Activated B cell treated with CpG ODN at 0.5 μM for 24 hours (primary cell): ENCODE data around the gene PADI3. TPM values are rescaled to one million over a fixed set of nuclear protein-coding genes. Genes with fewer than 3 reads are reported as not detected.

Experiments
- ATAC-seq: fragments of 200-7000 bp; cut with Tn5 transposase; one replicate; pipeline ENCODE4 v1.10.0; 2021; ENCODE audit warnings: low read depth, mild to moderate bottlenecking, moderate library complexity
- CTCF ChIA-PET: fragments of 350-600 bp; sonication (Branson Sonifier 250); formaldehyde crosslinking; loops from one replicate; lab custom pipeline; 2021; ENCODE audit warnings: antibody characterized with exemption; lab: Charles Lee
- POLR2A ChIA-PET: fragments of 350-600 bp; sonication (Branson Sonifier 250); formaldehyde crosslinking; loops from one replicate; lab custom pipeline; 2021; ENCODE audit warnings: antibody characterized with exemption; lab: Charles Lee
- DNase-seq: peaks from one replicate; pipeline ENCODE4 v3.0.0; 2022
- H3K27ac Mint-ChIP-seq: one replicate; pipeline ENCODE4 v1.8.0; 2020; ENCODE audit warnings: mixed read lengths
- H3K27me3 Mint-ChIP-seq: one replicate; pipeline ENCODE4 v1.8.0; 2021; ENCODE audit warnings: mixed read lengths
- H3K36me3 Mint-ChIP-seq: one replicate; pipeline ENCODE4 v1.8.0; 2021; ENCODE audit warnings: low read depth, mixed read lengths
- H3K4me1 Mint-ChIP-seq: one replicate; pipeline ENCODE4 v1.8.0; 2021; ENCODE audit warnings: mixed read lengths
- H3K4me3 Mint-ChIP-seq: one replicate; pipeline ENCODE4 v1.8.0; 2020; ENCODE audit warnings: mild to moderate bottlenecking, mixed read lengths
- H3K9me3 Mint-ChIP-seq: one replicate; pipeline ENCODE4 v1.8.0; 2020; ENCODE audit warnings: mixed read lengths
- intact Hi-C: fragments of 100-400 bp; cut with micrococcal nuclease; formaldehyde crosslinking; loops from one replicate; pipeline ENCODE4 v1.15.1; 2024
- total RNA-seq: library from RNA; stranded (reverse); gene quantifications from 2 replicates; pipeline ENCODE4 v1.2.3, GENCODE V29; 2022
- TF ChIP-seq, protein P1 (sequence below): fragments of 200-600 bp; IDR thresholded peaks from one replicate; pipeline ENCODE4 v1.8.0; 2022; ENCODE audit warnings: antibody characterized with exemption, mild to moderate bottlenecking

The PADI3 gene
- total RNA-seq, 1 donor from 2014 or later: not detected

- no peaks in the 10 kb centered on the region for H3K9me3 Mint-ChIP-seq
- no peak overlapping the region for H3K27ac Mint-ChIP-seq
- H3K36me3 Mint-ChIP-seq: no peaks in the 10 kb centered on the region
- peaks cover 2% of the 10 kb centered on the region for H3K4me1 Mint-ChIP-seq
- TF ChIP-seq, protein P1, sequence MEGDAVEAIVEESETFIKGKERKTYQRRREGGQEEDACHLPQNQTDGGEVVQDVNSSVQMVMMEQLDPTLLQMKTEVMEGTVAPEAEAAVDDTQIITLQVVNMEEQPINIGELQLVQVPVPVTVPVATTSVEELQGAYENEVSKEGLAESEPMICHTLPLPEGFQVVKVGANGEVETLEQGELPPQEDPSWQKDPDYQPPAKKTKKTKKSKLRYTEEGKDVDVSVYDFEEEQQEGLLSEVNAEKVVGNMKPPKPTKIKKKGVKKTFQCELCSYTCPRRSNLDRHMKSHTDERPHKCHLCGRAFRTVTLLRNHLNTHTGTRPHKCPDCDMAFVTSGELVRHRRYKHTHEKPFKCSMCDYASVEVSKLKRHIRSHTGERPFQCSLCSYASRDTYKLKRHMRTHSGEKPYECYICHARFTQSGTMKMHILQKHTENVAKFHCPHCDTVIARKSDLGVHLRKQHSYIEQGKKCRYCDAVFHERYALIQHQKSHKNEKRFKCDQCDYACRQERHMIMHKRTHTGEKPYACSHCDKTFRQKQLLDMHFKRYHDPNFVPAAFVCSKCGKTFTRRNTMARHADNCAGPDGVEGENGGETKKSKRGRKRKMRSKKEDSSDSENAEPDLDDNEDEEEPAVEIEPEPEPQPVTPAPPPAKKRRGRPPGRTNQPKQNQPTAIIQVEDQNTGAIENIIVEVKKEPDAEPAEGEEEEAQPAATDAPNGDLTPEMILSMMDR: no peak
- POLR2A ChIA-PET: interaction anchor here (1.1 kb wide), 1 partner anchor 9 kb away, joined by 4 read pairs; no protein-coding TSS in a partner anchor
- no peaks in the 10 kb centered on the region for H3K27me3 Mint-ChIP-seq
- ATAC-seq (no peak), DNase-seq (no peak)
- H3K4me3 Mint-ChIP-seq: no peak overlapping the region
- CTCF ChIA-PET: no interaction called here
- intact Hi-C loops: no loop called here
Observed at GRCh38 chr1:17201201-17202021, 47.5 kb upstream of the PADI3 start.

DNA sequence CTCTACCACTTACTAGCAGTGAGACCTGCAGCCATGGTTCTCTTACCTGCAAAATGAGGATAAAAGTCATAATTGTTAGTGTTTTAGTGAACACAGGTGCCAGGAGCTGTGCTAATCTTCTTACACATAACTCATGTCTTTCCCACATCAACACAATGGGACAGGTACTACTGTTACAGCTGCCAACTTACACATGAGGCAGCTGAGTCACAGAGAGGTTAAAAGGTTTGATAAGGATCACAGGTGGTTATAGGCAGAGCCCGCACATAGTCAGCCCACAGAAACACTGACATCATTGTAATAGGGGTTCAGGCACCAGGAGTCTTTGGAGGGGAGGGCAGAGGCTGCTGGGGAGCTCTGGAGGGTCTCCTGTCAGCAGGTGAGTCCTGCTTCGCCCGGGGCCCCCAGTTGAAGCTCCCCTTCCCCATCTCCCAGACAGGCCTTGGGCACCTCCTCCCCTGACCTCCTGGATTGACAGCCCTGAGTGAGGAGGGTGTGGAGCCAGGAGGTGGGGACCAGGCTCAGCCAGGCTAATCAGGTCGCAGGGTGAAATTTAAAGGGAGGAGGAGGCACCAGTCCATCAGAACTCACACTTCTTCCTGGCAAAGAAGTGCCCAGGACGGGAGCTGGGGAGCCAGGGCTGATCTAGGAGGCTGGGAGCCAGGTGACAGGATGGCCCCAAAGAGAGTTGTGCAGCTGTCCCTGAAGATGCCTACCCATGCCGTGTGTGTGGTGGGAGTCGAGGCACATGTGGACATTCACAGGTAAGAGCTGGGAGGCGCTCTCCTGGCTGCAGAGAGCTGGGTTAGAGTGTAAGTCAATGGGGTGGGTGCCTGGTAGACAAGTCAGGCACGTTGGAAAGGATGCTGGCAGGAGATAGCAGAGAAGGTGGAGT is 44.1 kb upstream of the PADI3 start, which contains the start of gene PADI1:
Gene PADI1 (plus strand): TSS at position 583 of the 895 bp plus-strand sequence. CDS start 90 bp downstream, at position 673.
- CTCF ChIA-PET: interaction anchor here (1.0 kb wide), 1 partner anchor 79 kb away, joined by 3 read pairs; no protein-coding TSS in a partner anchor
- intact Hi-C loops: no loop called here
- TF ChIP-seq, protein P1: no peak
- H3K4me1 Mint-ChIP-seq: peaks cover 27% of the 10 kb centered on the region
- H3K9me3 Mint-ChIP-seq: no peaks in the 10 kb centered on the region
- DNase-seq: no peak
- no peak for ATAC-seq
- POLR2A ChIA-PET: no interaction called here
- H3K27ac Mint-ChIP-seq: no peak within 1 kb of the TSS
- H3K27me3 Mint-ChIP-seq: no peaks in the 10 kb centered on the region
- no peak within 1 kb of the TSS for H3K4me3 Mint-ChIP-seq
- H3K36me3 Mint-ChIP-seq: no peaks in the 10 kb centered on the region

- ChIA-PET CTCF (no interaction called here), POLR2A (no interaction called here)
- no peaks in the 10 kb centered on the region for H3K27me3 Mint-ChIP-seq
- H3K4me3 Mint-ChIP-seq: no peak overlapping the region
- DNase-seq (no peak), ATAC-seq (no peak)
- no peaks in the 10 kb centered on the region for H3K9me3 Mint-ChIP-seq
- H3K4me1 Mint-ChIP-seq: peaks cover 27% of the 10 kb centered on the region
- no peaks in the 10 kb centered on the region for H3K36me3 Mint-ChIP-seq
- TF ChIP-seq, protein P1: no peak
- no peak overlapping the region for H3K27ac Mint-ChIP-seq
- intact Hi-C loops: loop anchor here (2.0 kb wide), 1 partner anchor 77 kb away; no protein-coding TSS in a partner anchor
Observed at GRCh38 chr1:17205652-17206051, 43.2 kb upstream of the PADI3 start.

DNA sequence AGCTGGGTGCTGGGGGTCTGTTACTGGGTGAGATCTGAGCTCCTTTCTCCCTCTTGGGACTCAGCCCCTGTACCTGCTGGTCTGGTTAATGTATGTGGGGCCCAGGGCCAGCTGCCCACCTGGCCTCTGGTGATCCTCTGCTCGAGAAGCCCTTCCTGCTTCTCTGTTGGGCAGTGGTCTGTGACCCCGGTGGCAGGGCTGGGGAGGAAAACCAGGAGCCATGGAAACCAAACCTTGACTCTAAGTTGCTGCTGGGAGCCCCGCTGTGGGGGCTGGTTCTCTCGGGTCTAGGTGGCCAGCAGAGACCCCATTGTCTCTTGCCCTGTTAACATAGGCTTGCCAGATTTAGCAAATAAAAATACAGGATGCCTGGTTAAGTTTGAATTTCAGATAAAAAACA is 42.7 kb upstream of the PADI3 start:
- TF ChIP-seq, protein P1: no peak
- intact Hi-C loops: loop anchor here (2.0 kb wide), 1 partner anchor 77 kb away; no protein-coding TSS in a partner anchor
- DNase-seq (no peak), ATAC-seq (no peak)
- no peak overlapping the region for H3K4me3 Mint-ChIP-seq
- H3K27me3 Mint-ChIP-seq: no peaks in the 10 kb centered on the region
- H3K9me3 Mint-ChIP-seq: no peaks in the 10 kb centered on the region
- ChIA-PET POLR2A (interaction anchor here (0.9 to 1.5 kb wide), 2 partner anchors 8 to 78 kb away, joined by 3 read pairs; no protein-coding TSS in a partner anchor), CTCF (no interaction called here)
- no peaks in the 10 kb centered on the region for H3K36me3 Mint-ChIP-seq
- no peak overlapping the region for H3K27ac Mint-ChIP-seq
- peaks cover 27% of the 10 kb centered on the region for H3K4me1 Mint-ChIP-seq
